HG03354 (cell line): Measurements from ENCODE around the gene KPNA3.

ENCODE experiments used
- ATAC-seq: cut with Tn5 transposase; IDR thresholded peaks from one replicate; pipeline ENCODE4 v1.9.1; 2021; ENCODE audit warnings: mild to moderate bottlenecking; ENCODE audit not compliant: unreplicated experiment, poor library complexity, severe bottlenecking

The KPNA3 gene

GRCh38 chr13:49649963-49650312 is 142.5 kb downstream of the KPNA3 start:
- ATAC-seq, result no peak
